SU-DHL-6 (cell line): ENCODE measurements around the gene RBM44.

Source experiments
- H2AFZ ChIP-seq: fragments of 200-600 bp; sonication (generic); 2 replicates; pipeline ENCODE4 v1.6.1; 2014; ENCODE audit warnings: low read depth, mild to moderate bottlenecking, moderate library complexity, mixed read lengths, antibody characterized with exemption, low read length; ENCODE audit not compliant: severe bottlenecking
- H3F3A ChIP-seq: fragments of 200-600 bp; shearing (Covaris generic); 2 replicates; pipeline ENCODE4 v1.6.0; 2016; ENCODE audit warnings: antibody characterized with exemption, mild to moderate bottlenecking; ENCODE audit not compliant: insufficient read depth
- H3K27ac ChIP-seq: fragments of 200-600 bp; sonication (generic); 2 replicates; pipeline ENCODE4 v1.5.1; 2016; ENCODE audit warnings: low read depth, mild to moderate bottlenecking, low read length, moderate library complexity, mixed read lengths
- H3K27me3 ChIP-seq: fragments of 200-600 bp; sonication (generic), shearing (Covaris generic); 2 replicates; pipeline ENCODE4 v1.6.0; 2014; ENCODE audit warnings: mild to moderate bottlenecking, low read length
- H3K36me3 ChIP-seq: fragments of 200-600 bp; sonication (generic); 2 replicates; pipeline ENCODE4 v1.6.1; 2014; ENCODE audit warnings: mild to moderate bottlenecking, low read length, mixed read lengths
- H3K4me2 ChIP-seq: fragments of 300-600, 200-600 bp; shearing (Covaris generic), sonication (generic); 2 replicates; pipeline ENCODE4 v1.6.0; 2014; ENCODE audit warnings: low read length, low read depth, mild to moderate bottlenecking; ENCODE audit not compliant: poor library complexity, severe bottlenecking
- H3K4me3 ChIP-seq: fragments of 200-600 bp; sonication (generic); 2 replicates; pipeline ENCODE4 v1.5.1; 2014; ENCODE audit warnings: antibody characterized with exemption, low read length, mild to moderate bottlenecking, mixed read lengths; ENCODE audit not compliant: insufficient read depth, poor library complexity, severe bottlenecking
- H3K79me2 ChIP-seq: fragments of 200-600 bp; sonication (generic); 2 replicates; pipeline ENCODE4 v1.6.1; 2014; ENCODE audit warnings: mild to moderate bottlenecking, low read length, moderate library complexity; ENCODE audit not compliant: insufficient read depth
- H3K9ac ChIP-seq: fragments of 200-600 bp; sonication (generic); 2 replicates; pipeline ENCODE4 v1.7.0; 2014; ENCODE audit warnings: mild to moderate bottlenecking, low read length
- H3K9me2 ChIP-seq: fragments of 200-600 bp; sonication (generic); replicated peaks from 2 replicates; pipeline ENCODE4 v1.6.1; 2014; ENCODE audit warnings: low read length; ENCODE audit not compliant: insufficient read depth
- H3K9me3 ChIP-seq: fragments of 200-600 bp; sonication (generic); 2 replicates; pipeline ENCODE4 v1.6.1; 2014; ENCODE audit warnings: low read length, mixed read lengths; ENCODE audit not compliant: insufficient read depth
- H4K20me1 ChIP-seq: fragments of 200-600 bp; sonication (generic); 2 replicates; pipeline ENCODE4 v1.6.1; 2014; ENCODE audit warnings: low read depth, mild to moderate bottlenecking, antibody characterized with exemption, low read length, moderate library complexity, mixed read lengths
- EZH2phosphoT487 ChIP-seq: fragments of 200-600 bp; sonication (generic), shearing (Covaris generic); conservative IDR thresholded peaks from 2 replicates; pipeline ENCODE4 v1.6.1; 2018; ENCODE audit warnings: mild to moderate bottlenecking, antibody characterized with exemption, low read length, moderate library complexity, mixed read lengths
- TF ChIP-seq, protein P1 (sequence below): fragments of 200-600 bp; sonication (generic); IDR thresholded peaks from one replicate; pipeline ENCODE4 v1.5.1; 2017; ENCODE audit warnings: antibody characterized with exemption, mild to moderate bottlenecking, low read length, moderate library complexity; ENCODE audit not compliant: insufficient read depth, poor library complexity, severe bottlenecking

The RBM44 gene

DNA sequence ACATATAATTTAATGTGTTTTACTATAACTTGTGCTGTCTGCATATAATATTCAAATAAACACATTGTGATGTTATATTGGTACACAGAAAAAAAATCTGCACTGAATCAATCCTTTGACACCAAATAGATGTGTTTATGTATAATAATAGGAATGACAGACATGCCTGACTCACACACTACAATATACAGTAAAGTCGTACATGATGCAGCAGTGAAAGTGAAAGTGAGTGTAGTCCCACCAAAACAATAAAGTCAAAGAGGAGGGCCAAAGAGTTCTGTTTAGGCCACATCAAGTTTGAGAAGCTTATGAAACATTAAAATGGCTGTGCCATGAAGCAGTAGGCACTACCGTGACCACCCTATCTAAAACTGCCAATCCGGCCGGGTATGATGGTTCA is 8.2 kb upstream of the RBM44 start:
- no peaks in the 10 kb centered on the region for H3K79me2 ChIP-seq
- no peak overlapping the region for H3K9ac ChIP-seq
- no peak overlapping the region for H3K27ac ChIP-seq
- H3K4me2 ChIP-seq = no peak overlapping the region
- H3K36me3 ChIP-seq = peaks cover 6% of the 10 kb centered on the region; the same call in 1 of the 2 replicates
- TF ChIP-seq, protein P1, sequence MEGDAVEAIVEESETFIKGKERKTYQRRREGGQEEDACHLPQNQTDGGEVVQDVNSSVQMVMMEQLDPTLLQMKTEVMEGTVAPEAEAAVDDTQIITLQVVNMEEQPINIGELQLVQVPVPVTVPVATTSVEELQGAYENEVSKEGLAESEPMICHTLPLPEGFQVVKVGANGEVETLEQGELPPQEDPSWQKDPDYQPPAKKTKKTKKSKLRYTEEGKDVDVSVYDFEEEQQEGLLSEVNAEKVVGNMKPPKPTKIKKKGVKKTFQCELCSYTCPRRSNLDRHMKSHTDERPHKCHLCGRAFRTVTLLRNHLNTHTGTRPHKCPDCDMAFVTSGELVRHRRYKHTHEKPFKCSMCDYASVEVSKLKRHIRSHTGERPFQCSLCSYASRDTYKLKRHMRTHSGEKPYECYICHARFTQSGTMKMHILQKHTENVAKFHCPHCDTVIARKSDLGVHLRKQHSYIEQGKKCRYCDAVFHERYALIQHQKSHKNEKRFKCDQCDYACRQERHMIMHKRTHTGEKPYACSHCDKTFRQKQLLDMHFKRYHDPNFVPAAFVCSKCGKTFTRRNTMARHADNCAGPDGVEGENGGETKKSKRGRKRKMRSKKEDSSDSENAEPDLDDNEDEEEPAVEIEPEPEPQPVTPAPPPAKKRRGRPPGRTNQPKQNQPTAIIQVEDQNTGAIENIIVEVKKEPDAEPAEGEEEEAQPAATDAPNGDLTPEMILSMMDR = no peak
- TF ChIP-seq EZH2phosphoT487 = no peak
- no peaks in the 10 kb centered on the region for H3F3A ChIP-seq
- H3K4me3 ChIP-seq = no peak overlapping the region
- H4K20me1 ChIP-seq = no peaks in the 10 kb centered on the region
- no peaks in the 10 kb centered on the region for H3K27me3 ChIP-seq
- no peaks in the 10 kb centered on the region for H3K9me2 ChIP-seq
- peaks cover 11% of the 10 kb centered on the region; the same call in 1 of the 2 replicates for H3K9me3 ChIP-seq
- no peak overlapping the region for H2AFZ ChIP-seq

DNA sequence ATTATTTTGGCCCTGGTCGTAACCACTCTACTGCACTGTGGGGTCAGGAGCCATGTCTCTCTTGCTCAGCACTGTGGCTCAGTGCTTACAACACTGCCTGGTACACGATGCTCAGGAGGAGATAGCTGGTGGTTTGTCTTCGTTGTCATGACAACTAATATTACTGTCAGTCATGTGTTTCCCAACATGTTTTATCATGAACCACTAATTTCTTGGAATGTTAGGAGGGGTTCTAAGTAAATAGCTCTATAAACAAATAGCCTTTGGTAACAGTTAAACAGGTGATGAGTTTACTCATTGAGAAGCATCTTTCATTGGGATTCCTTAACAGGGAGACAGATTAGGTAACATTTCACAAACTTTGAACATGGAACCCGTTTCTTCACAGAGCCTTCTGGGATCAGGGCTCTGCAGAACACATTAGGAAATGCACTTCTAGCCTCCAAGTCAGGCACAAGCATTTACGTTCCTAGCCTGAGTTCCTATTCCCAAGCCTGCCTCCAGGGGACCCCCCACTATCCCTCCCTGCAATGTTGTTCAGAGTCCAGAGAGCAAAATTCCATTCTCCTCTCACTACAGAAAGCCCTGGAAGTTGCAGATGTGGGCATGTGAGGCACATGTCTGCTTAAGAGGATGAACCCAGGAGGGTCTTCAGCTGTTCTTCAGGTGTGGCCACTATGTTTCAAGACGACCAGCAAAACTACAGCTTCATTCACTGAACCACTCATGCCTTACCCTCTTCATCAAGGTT is 6.4 kb upstream of the RBM44 start:
- Histone ChIP-seq H3K27me3 (no peaks in the 10 kb centered on the region), H4K20me1 (no peaks in the 10 kb centered on the region), H3K27ac (no peak overlapping the region), H3K9me2 (no peaks in the 10 kb centered on the region), H3K9ac (no peak overlapping the region), H3K9me3 (peaks cover 4% of the 10 kb centered on the region; the same call in 1 of the 2 replicates), H3K4me2 (no peak overlapping the region), H3F3A (no peaks in the 10 kb centered on the region), H3K79me2 (no peaks in the 10 kb centered on the region), H3K36me3 (peaks cover 6% of the 10 kb centered on the region; the same call in 1 of the 2 replicates), H2AFZ (no peak overlapping the region), H3K4me3 (no peak overlapping the region)
- TF ChIP-seq, protein P1 = no peak
- no peak for TF ChIP-seq EZH2phosphoT487

DNA sequence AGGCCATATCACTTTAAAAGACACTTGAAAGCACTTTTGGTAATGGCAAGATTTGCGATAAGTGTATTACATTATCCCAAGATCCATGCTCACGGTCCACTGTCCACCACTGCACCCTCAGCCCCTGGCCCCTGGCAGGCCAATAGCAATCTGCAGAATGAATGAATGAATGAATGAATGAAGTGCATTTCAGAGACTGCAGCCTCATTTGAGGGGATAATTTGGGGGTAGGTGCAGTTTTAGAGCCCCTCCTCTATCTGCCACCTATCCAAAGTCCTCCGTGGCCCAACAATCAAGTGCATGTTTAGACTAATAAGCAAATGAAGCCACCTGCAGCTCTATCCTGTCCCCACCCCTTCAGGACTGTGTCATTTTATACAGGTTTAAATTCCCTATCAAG is 1.3 kb upstream of the RBM44 start:
- H3K9ac ChIP-seq = no peak overlapping the region
- no peaks in the 10 kb centered on the region for H3K79me2 ChIP-seq
- TF ChIP-seq EZH2phosphoT487 = no peak
- TF ChIP-seq, protein P1 = no peak
- no peaks in the 10 kb centered on the region for H3F3A ChIP-seq
- no peaks in the 10 kb centered on the region for H3K9me2 ChIP-seq
- H2AFZ ChIP-seq = no peak overlapping the region
- H3K36me3 ChIP-seq = no peaks in the 10 kb centered on the region
- no peaks in the 10 kb centered on the region for H3K9me3 ChIP-seq
- H3K27ac ChIP-seq = no peak overlapping the region
- H3K27me3 ChIP-seq = no peaks in the 10 kb centered on the region
- no peak overlapping the region for H3K4me3 ChIP-seq
- H4K20me1 ChIP-seq = no peaks in the 10 kb centered on the region
- H3K4me2 ChIP-seq = no peak overlapping the region
